Smooth muscle cell (in vitro differentiated cells): Measurements from ENCODE around the gene EZH2. TPM values are rescaled to one million over a fixed set of nuclear protein-coding genes. Genes with fewer than 3 reads are reported as not detected.

Experiments
- DNase-seq: peaks from one replicate; lab custom pipeline; 2025; ENCODE audit not compliant: unreplicated experiment; lab: John Stamatoyannopoulos, UW
- H2AFZ ChIP-seq: fragments of 200-600 bp; sonication (generic); 2 replicates; pipeline ENCODE4 v1.6.0; 2016; ENCODE audit warnings: antibody characterized with exemption, low read depth, mild to moderate bottlenecking
- H3F3A ChIP-seq: fragments of 200-600 bp; sonication (generic); 2 replicates; pipeline ENCODE4 v1.6.0; 2017; ENCODE audit warnings: antibody characterized with exemption, low read depth
- H3K27ac ChIP-seq: fragments of 200-600 bp; sonication (generic); 2 replicates; pipeline ENCODE4 v1.5.1; 2016; ENCODE audit warnings: low read depth, mild to moderate bottlenecking
- H3K27me3 ChIP-seq: fragments of 200-600 bp; sonication (generic); 2 replicates; pipeline ENCODE4 v1.6.1; 2016; ENCODE audit warnings: low read depth, mild to moderate bottlenecking
- H3K36me3 ChIP-seq: fragments of 200-600 bp; sonication (generic); 2 replicates; pipeline ENCODE4 v1.5.1; 2016; ENCODE audit warnings: low read depth
- H3K4me1 ChIP-seq: fragments of 200-600 bp; sonication (generic); 2 replicates; pipeline ENCODE4 v1.5.1; 2016; ENCODE audit warnings: low read depth
- H3K4me2 ChIP-seq: fragments of 200-600 bp; sonication (generic); 2 replicates; pipeline ENCODE4 v1.6.0; 2016; ENCODE audit warnings: mild to moderate bottlenecking
- H3K4me3 ChIP-seq: fragments of 200-600 bp; sonication (generic); 2 replicates; pipeline ENCODE4 v1.5.1; 2016; ENCODE audit warnings: mild to moderate bottlenecking
- H3K79me2 ChIP-seq: fragments of 200-600 bp; sonication (generic); 2 replicates; pipeline ENCODE4 v1.6.0; 2016; ENCODE audit warnings: low read depth, mild to moderate bottlenecking
- H3K9ac ChIP-seq: fragments of 200-600 bp; sonication (generic); 2 replicates; pipeline ENCODE4 v1.6.0; 2016; ENCODE audit warnings: low read depth
- H3K9me3 ChIP-seq: fragments of 200-600 bp; sonication (generic); replicated peaks from 2 replicates; pipeline ENCODE4 v1.5.1; 2016; ENCODE audit warnings: low read depth
- H4K20me1 ChIP-seq: fragments of 200-600 bp; sonication (generic); 2 replicates; pipeline ENCODE4 v1.6.0; 2016; ENCODE audit warnings: low read depth
- CTCF ChIP-seq: fragments of 200-600 bp; sonication (generic); IDR thresholded peaks from 2 replicates; pipeline ENCODE4 v1.5.1; 2017; ENCODE audit warnings: borderline replicate concordance, mild to moderate bottlenecking, antibody characterized with exemption; ENCODE audit not compliant: insufficient read depth, poor library complexity, severe bottlenecking
- WGBS: methylation state at CpG from one replicate; pipeline ENCODE4 v1.1.7; 2016; ENCODE audit warnings: low lambda C conversion rate; 5-methylcytosine and 5-hydroxymethylcytosine counted together
- polyA plus RNA-seq: library from polyadenylated mRNA; unstranded; fragments of >200 nt; fragmentation: Nextera tagmentation; extraction: Ambion mirVana; gene quantifications from 2 replicates; pipeline ENCODE4 v1.2.1, GENCODE V29; 2016
- total RNA-seq: library from RNA; depleted of rRNA; stranded (reverse); fragments of >200 nt; gene quantifications from 2 replicates; pipeline ENCODE4 v1.2.3, GENCODE V29; 2014

The EZH2 gene
- total and polyA plus RNA-seq, 2 experiments from 2014 or later, result 12.0 to 20.5 TPM

- WGBS, result 96% methylated on average over 2 of the region's 2 CpGs
Observed at GRCh38 chr7:148893071-148893470, 9.0 kb upstream of the EZH2 start.

GRCh38 chr7:148888300-148888699 is 4.2 kb upstream of the EZH2 start:
- Histone ChIP-seq H3K4me3 (no peak overlapping the region), H3K36me3 (no peaks in the 10 kb centered on the region), H2AFZ (no peak overlapping the region), H3K4me1 (no peaks in the 10 kb centered on the region), H3F3A (no peaks in the 10 kb centered on the region), H3K9ac (no peak overlapping the region), H3K4me2 (no peak overlapping the region), H3K27ac (no peak overlapping the region), H3K9me3 (no peaks in the 10 kb centered on the region), H4K20me1 (no peaks in the 10 kb centered on the region), H3K27me3 (no peaks in the 10 kb centered on the region), H3K79me2 (peaks cover 4% of the 10 kb centered on the region)
- DNase-seq, result no peak
- TF ChIP-seq CTCF, result no peak
- 97% methylated on average over 7 of the region's 7 CpGs for WGBS

More at GRCh38 chr7:148893071-148893470, 9.0 kb upstream of the EZH2 start:
- no peak overlapping the region for H3K9ac ChIP-seq
- H3K27me3 ChIP-seq, result no peaks in the 10 kb centered on the region
- TF ChIP-seq CTCF, result no peak
- no peaks in the 10 kb centered on the region for H4K20me1 ChIP-seq
- no peaks in the 10 kb centered on the region for H3K4me1 ChIP-seq
- H3K9me3 ChIP-seq, result no peaks in the 10 kb centered on the region
- no peaks in the 10 kb centered on the region for H3K79me2 ChIP-seq
- no peak for DNase-seq
- H3K4me2 ChIP-seq, result no peak overlapping the region
- H2AFZ ChIP-seq, result no peak overlapping the region
- no peaks in the 10 kb centered on the region for H3F3A ChIP-seq
- no peak overlapping the region for H3K27ac ChIP-seq
- H3K4me3 ChIP-seq, result no peak overlapping the region
- H3K36me3 ChIP-seq, result no peaks in the 10 kb centered on the region

- H3K4me3 ChIP-seq, result no peak overlapping the region
- H4K20me1 ChIP-seq, result peaks cover 10% of the 10 kb centered on the region
- H3K27me3 ChIP-seq, result no peaks in the 10 kb centered on the region
- 94% methylated on average over 4 of the region's 4 CpGs for WGBS
- peaks cover 9% of the 10 kb centered on the region for H3K4me1 ChIP-seq
- no peak for DNase-seq
- no peaks in the 10 kb centered on the region for H3K36me3 ChIP-seq
- TF ChIP-seq CTCF, result no peak
- H3F3A ChIP-seq, result no peaks in the 10 kb centered on the region
- no peak overlapping the region for H3K27ac ChIP-seq
- H2AFZ ChIP-seq, result no peak overlapping the region
- H3K9me3 ChIP-seq, result no peaks in the 10 kb centered on the region
- H3K79me2 ChIP-seq, result peaks cover 19% of the 10 kb centered on the region
- H3K4me2 ChIP-seq, result no peak overlapping the region
- no peak overlapping the region for H3K9ac ChIP-seq
Observed at GRCh38 chr7:148886844-148887243, 2.8 kb upstream of the EZH2 start.

GRCh38 chr7:148884299-148885022 is 370 bp upstream of the EZH2 start:
- Histone ChIP-seq H3K27me3 (no peaks in the 10 kb centered on the region), H3K79me2 (peaks cover 42% of the 10 kb centered on the region)

More at GRCh38 chr7:148884299-148885022, 370 bp upstream of the EZH2 start:
- H2AFZ ChIP-seq, result peak overlapping the region; percentile 95
- H3K36me3 ChIP-seq, result no peaks in the 10 kb centered on the region
- DNase-seq, result peak; percentile 75
- TF ChIP-seq CTCF, result no peak
- H3K4me3 ChIP-seq, result peak overlapping the region; percentile 98
- peak overlapping the region; percentile 96 for H3K4me2 ChIP-seq
- peaks cover 9% of the 10 kb centered on the region for H3K4me1 ChIP-seq
- H3K27ac ChIP-seq, result peak overlapping the region; percentile 75
- H3K9me3 ChIP-seq, result no peaks in the 10 kb centered on the region
- peak overlapping the region; percentile 87 for H3K9ac ChIP-seq
- under 1% methylated on average over 36 of the region's 101 CpGs for WGBS
- no peaks in the 10 kb centered on the region for H3F3A ChIP-seq
- peaks cover 31% of the 10 kb centered on the region for H4K20me1 ChIP-seq
